Measurements from ENCODE around the gene TAF3. TPM values are rescaled to one million over a fixed set of nuclear protein-coding genes. Genes with fewer than 3 reads are reported as not detected.

The TAF3 gene
- polyA plus RNA-seq, 1 of the 3 experiments (the other 2 are of a cell fraction): 2.4 TPM

GRCh38 chr10:8066124-8066523, 247.8 kb downstream of the TAF3 start:
- H4K20me1 ChIP-seq (ENCODE audit: insufficient read depth): peaks cover 16% of the 10 kb centered on the region; the same call in 1 of the 2 replicates
- POLR2A ChIA-PET: interaction anchor here (0.7 to 1.3 kb wide), 5 partner anchors 12 to 575 kb away, joined by 3 to 6 read pairs (median 5); partner anchors contain the start of gene GATA3
- H3K4me3 ChIP-seq (ENCODE audit: low read depth in 2 of 2, low read length in 1 of 2): peak overlapping the region in 1 of 2 experiments; percentile 92; a peak in 1 of 4 replicates
- CTCF ChIA-PET: interaction anchor here (1.1 to 1.2 kb wide), 2 partner anchors 31 to 64 kb away, joined by 3 read pairs; no protein-coding TSS in a partner anchor
- peaks cover 100% of the 10 kb centered on the region for H3K79me2 ChIP-seq (ENCODE audit: insufficient read depth)
- H3K36me3 ChIP-seq (replicated peaks in 1 of 2; ENCODE audit: control insufficient read depth in 1 of 2, insufficient read depth in 2 of 2, low read length in 1 of 2): peaks cover 77 to 82% of the 10 kb centered on the region in 2 experiments
- no peak overlapping the region for H2AFZ ChIP-seq (ENCODE audit: low read depth)
- no peaks in the 10 kb centered on the region for H3K27me3 ChIP-seq (ENCODE audit: insufficient read depth)
- 0 out of 2 replicates have a peak overlapping the region, but pooled peaks have one; percentile 20 for H3K9ac ChIP-seq
- TF ChIP-seq POLR2AphosphoS5 (IDR thresholded peaks at IDR 0.05; ENCODE audit: low read depth, low read length) (no peak), ZBTB33 (IDR thresholded peaks at IDR 0.05; ENCODE audit: borderline replicate concordance, low read depth) (no peak), NRF1 (IDR thresholded peaks at IDR 0.05; ENCODE audit: low read depth, low read length) (no peak), GABPA (IDR thresholded peaks at IDR 0.05; ENCODE audit: low read depth) (no peak), JUND (IDR thresholded peaks at IDR 0.05) (no peak), FOXJ3 (CRISPR knock-in tag; IDR thresholded peaks at IDR 0.05) (no peak), TCF12 (IDR thresholded peaks at IDR 0.05) (no peak), PBX3 (IDR thresholded peaks at IDR 0.05) (no peak), EZH2phosphoT487 (IDR thresholded peaks at IDR 0.05; ENCODE audit: borderline replicate concordance, low read depth) (no peak), FOXM1 (IDR thresholded peaks at IDR 0.05; ENCODE audit: low read depth) (no peak), GATA2 (CRISPR knock-in tag; IDR thresholded peaks at IDR 0.05) (no peak), NFIC (IDR thresholded peaks at IDR 0.05; ENCODE audit: borderline replicate concordance) (no peak), CHD2 (IDR thresholded peaks at IDR 0.05; ENCODE audit: low read length, partially characterized antibody) (no peak), USF1 (IDR thresholded peaks at IDR 0.05; ENCODE audit: borderline replicate concordance, low read depth) (no peak), TAF1 (IDR thresholded peaks at IDR 0.05; ENCODE audit: borderline replicate concordance, low read depth, low read length) (no peak), RXRA (IDR thresholded peaks at IDR 0.05; ENCODE audit: borderline replicate concordance, low read depth) (no peak), MAX (IDR thresholded peaks at IDR 0.05; ENCODE audit: low read depth) (no peak), EP300 (IDR thresholded peaks at IDR 0.05; ENCODE audit: borderline replicate concordance in 1 of 2, low read depth in 1 of 2, low read length in 1 of 2) (no peak), FOSL2 (IDR thresholded peaks at IDR 0.05; ENCODE audit: borderline replicate concordance, low read depth) (no peak)
- DNase-seq: no peak
- H3F3A ChIP-seq (replicated peaks; ENCODE audit: insufficient read depth): peaks cover 56% of the 10 kb centered on the region
- peak overlapping the region; percentile 98 for H3K4me2 ChIP-seq
- peak overlapping the region; percentile 91 to 96 for H3K27ac ChIP-seq (ENCODE audit: low read depth in 2 of 2, low read length in 1 of 2)
- H3K9me3 ChIP-seq: no peaks in the 10 kb centered on the region
- H3K4me1 ChIP-seq (ENCODE audit: control insufficient read depth in 1 of 2, insufficient read depth in 2 of 2, low read depth in 1 of 2, low read length in 1 of 2): peaks cover 37 to 77% of the 10 kb centered on the region in 2 experiments
- H3K9me2 ChIP-seq: no peaks in the 10 kb centered on the region
- 28% methylated on average over 1 of the region's 1 CpG for WGBS (ENCODE audit: low lambda C conversion rate)

Other genes with a start within 250 kb of the TAF3 start
- gene ITIH5, start 151.5 kb upstream of the TAF3 start, polyA plus RNA-seq (2012; rRNA removed): 0.05 and 0.07 TPM in 2 replicates
- not detected in 2 replicates for gene ITIH2, start 115.2 kb upstream of the TAF3 start, polyA plus RNA-seq (2012; rRNA removed)
- 3.2 and 4.4 TPM in 2 replicates for gene KIN, start 30.5 kb upstream of the TAF3 start, polyA plus RNA-seq (2012; rRNA removed)
- 299 and 331 TPM in 2 replicates for gene ATP5F1C, start 30.3 kb upstream of the TAF3 start, polyA plus RNA-seq (2012; rRNA removed)
- gene GATA3, start 236.2 kb downstream of the TAF3 start, polyA plus RNA-seq (2012; rRNA removed): 5.1 and 14.3 TPM in 2 replicates